Ishikawa (cell line): ENCODE results near the gene ST6GALNAC3.

ENCODE experiments used
- CEBPB ChIP-seq: IDR thresholded peaks from 2 replicates; pipeline ENCODE4 v1.6.1; 2012
- CREB1 ChIP-seq: IDR thresholded peaks from 2 replicates; pipeline ENCODE4 v1.6.1; 2012; ENCODE audit warnings: low read depth
- EGR1 ChIP-seq: IDR thresholded peaks from 2 replicates; pipeline ENCODE4 v1.6.1; 2012
- EP300 ChIP-seq: IDR thresholded peaks from 2 replicates; pipeline ENCODE4 v1.6.1; 2012; ENCODE audit warnings: borderline replicate concordance
- FOXM1 ChIP-seq: IDR thresholded peaks from 2 replicates; pipeline ENCODE4 v1.6.1; 2012; ENCODE audit warnings: low read depth, borderline replicate concordance
- NFIC ChIP-seq: IDR thresholded peaks from 2 replicates; pipeline ENCODE4 v1.6.1; 2012
- RAD21 ChIP-seq: IDR thresholded peaks from 2 replicates; pipeline ENCODE4 v1.6.1; 2012; ENCODE audit warnings: low read depth
- REST ChIP-seq: IDR thresholded peaks from 2 replicates; pipeline ENCODE4 v1.6.1; 2012; ENCODE audit warnings: low read depth, mild to moderate bottlenecking
- TAF1 ChIP-seq: IDR thresholded peaks from 2 replicates; pipeline ENCODE4 v1.6.1; 2012; ENCODE audit warnings: low read depth, mild to moderate bottlenecking
- TCF12 ChIP-seq: IDR thresholded peaks from 2 replicates; pipeline ENCODE4 v1.6.1; 2012; ENCODE audit warnings: low read depth
- TEAD4 ChIP-seq: IDR thresholded peaks from 2 replicates; pipeline ENCODE4 v1.6.1; 2012
- YY1 ChIP-seq: IDR thresholded peaks from 2 replicates; pipeline ENCODE4 v1.6.1; 2012; ENCODE audit warnings: low read depth
- ZBTB7A ChIP-seq: IDR thresholded peaks from 2 replicates; pipeline ENCODE4 v1.6.1; 2012; ENCODE audit warnings: low read depth
- TF ChIP-seq, protein P1 (sequence below): IDR thresholded peaks from 2 replicates; pipeline ENCODE4 v1.6.1; 2012
- TF ChIP-seq, protein P2 (sequence below): IDR thresholded peaks from 2 replicates; pipeline ENCODE4 v1.6.1; 2012

The ST6GALNAC3 gene

DNA sequence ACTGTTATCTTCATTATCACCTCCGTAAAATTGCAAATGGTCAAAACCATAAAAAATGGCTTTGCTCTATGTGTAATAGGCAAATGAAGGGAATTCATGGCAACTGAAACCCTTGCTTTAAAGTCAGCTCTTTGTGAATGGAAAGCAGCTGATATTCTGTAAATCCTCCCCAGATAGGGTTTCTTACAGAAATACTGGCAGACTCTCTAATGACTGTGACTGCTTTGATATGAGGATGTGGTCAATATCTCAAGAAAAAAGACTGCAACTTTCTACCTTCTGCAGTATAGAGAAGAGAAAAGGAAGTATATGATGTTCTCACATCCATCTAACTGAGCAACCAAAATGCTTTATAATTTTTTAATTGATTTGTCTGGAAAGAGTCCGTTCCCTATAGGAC, 193.1 kb downstream of the ST6GALNAC3 start:
- TF ChIP-seq TEAD4 (no peak), ZBTB7A (no peak), CEBPB (no peak), NFIC (no peak), RAD21 (no peak), CREB1 (no peak), EGR1 (no peak)
- TF ChIP-seq, protein P1, sequence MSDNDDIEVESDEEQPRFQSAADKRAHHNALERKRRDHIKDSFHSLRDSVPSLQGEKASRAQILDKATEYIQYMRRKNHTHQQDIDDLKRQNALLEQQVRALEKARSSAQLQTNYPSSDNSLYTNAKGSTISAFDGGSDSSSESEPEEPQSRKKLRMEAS: no peak
- TF ChIP-seq, protein P2, sequence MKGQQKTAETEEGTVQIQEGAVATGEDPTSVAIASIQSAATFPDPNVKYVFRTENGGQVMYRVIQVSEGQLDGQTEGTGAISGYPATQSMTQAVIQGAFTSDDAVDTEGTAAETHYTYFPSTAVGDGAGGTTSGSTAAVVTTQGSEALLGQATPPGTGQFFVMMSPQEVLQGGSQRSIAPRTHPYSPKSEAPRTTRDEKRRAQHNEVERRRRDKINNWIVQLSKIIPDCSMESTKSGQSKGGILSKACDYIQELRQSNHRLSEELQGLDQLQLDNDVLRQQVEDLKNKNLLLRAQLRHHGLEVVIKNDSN: no peak

DNA sequence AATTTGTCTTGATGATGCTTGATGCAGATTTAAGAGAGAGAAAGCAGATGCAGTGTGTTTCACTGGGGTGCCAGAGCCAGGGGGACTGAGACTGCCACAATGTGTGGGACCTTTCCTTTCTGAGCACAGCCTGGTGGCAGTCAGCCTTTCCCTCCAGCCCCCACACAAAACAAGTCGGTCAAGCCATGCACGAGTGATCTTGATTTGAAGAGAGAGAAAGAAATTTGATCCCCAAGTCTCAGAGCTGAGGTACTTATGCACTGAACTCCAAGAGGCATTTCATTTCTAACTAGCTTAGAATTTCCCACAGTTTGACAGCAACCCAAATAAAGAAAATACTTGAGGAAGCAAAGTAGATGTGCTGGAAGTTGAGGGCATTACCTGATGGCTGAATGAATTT, 193.8 kb downstream of the ST6GALNAC3 start:
- TF ChIP-seq TCF12: peak; percentile 31; the same call in 1 of the 2 replicates
- no peak for TF ChIP-seq ZBTB7A
- TF ChIP-seq EP300: peak; percentile 30; the same call in 1 of the 2 replicates

- TF ChIP-seq TEAD4 (no peak), CREB1 (no peak), NFIC (no peak), EGR1 (no peak), EP300 (no peak), YY1 (no peak), RAD21 (no peak), TCF12 (no peak), CEBPB (no peak), TAF1 (no peak), FOXM1 (no peak), REST (no peak), ZBTB7A (no peak)
- TF ChIP-seq, protein P2: no peak
- TF ChIP-seq, protein P1: no peak
Observed at GRCh38 chr1:76269155-76269554, 194.6 kb downstream of the ST6GALNAC3 start.

DNA sequence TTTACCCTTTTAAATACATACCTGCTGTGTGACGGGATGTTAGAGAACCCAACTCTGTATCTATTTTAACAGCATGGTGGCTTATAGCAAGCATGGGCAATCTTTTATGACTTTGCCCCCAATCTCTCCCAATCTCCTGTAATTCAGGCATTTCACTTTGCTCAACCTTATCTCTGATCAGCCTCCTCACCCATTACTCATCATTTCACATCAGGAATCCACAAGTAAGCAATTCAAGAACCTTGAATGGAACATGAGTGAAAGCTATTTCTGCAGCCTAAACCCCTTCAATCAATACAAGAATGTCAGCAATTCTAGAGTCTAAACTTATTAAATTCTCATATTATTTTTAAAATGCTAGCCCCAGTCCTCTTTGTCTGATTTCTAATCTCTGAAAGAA, 199.8 kb downstream of the ST6GALNAC3 start:
- TF ChIP-seq, protein P2: no peak
- TF ChIP-seq RAD21 (no peak), CEBPB (no peak), EP300 (no peak), TEAD4 (no peak), CREB1 (no peak), ZBTB7A (no peak), EGR1 (no peak), REST (no peak), NFIC (no peak), TCF12 (no peak)
- TF ChIP-seq, protein P1: no peak

- TF ChIP-seq CREB1 (no peak), TEAD4 (no peak), EP300 (no peak), CEBPB (no peak), FOXM1 (no peak), REST (no peak), NFIC (no peak), TAF1 (no peak), ZBTB7A (no peak), YY1 (no peak), RAD21 (no peak), TCF12 (no peak), EGR1 (no peak)
- TF ChIP-seq, protein P1: no peak
- TF ChIP-seq, protein P2: no peak
Observed at GRCh38 chr1:76274718-76275117, 200.2 kb downstream of the ST6GALNAC3 start.
